Mesendoderm (in vitro differentiated cells): ENCODE results near the gene RARA.
A peak's percentile ranks its signal among the peaks of the same experiment; 100 is the strongest.

Experiments used
- DNase-seq: peaks from one replicate; pipeline ENCODE4 v3.0.0; 2013
- H2AK5ac ChIP-seq: 2 replicates; pipeline ENCODE4 v1.6.1; 2013; ENCODE audit warnings: low read length, inconsistent platforms
- H2BK120ac ChIP-seq: 2 replicates; pipeline ENCODE4 v1.6.1; 2013; ENCODE audit warnings: low read depth, mild to moderate bottlenecking, low read length, moderate library complexity, mixed read lengths
- H2BK15ac ChIP-seq: replicated peaks from 2 replicates; pipeline ENCODE4 v1.6.1; 2013; ENCODE audit warnings: low read depth, mild to moderate bottlenecking, moderate library complexity
- H2BK5ac ChIP-seq: 2 replicates; pipeline ENCODE4 v1.6.1; 2013; ENCODE audit warnings: low read length, inconsistent platforms
- H3K18ac ChIP-seq: 2 replicates; pipeline ENCODE4 v1.6.1; 2013; ENCODE audit warnings: mild to moderate bottlenecking, low read length, mixed read lengths
- H3K23ac ChIP-seq: one replicate; pipeline ENCODE4 v1.6.1; 2013; ENCODE audit warnings: low read length
- H3K27ac ChIP-seq: 2 replicates; pipeline ENCODE4 v1.5.1; 2013; ENCODE audit warnings: low read depth, mild to moderate bottlenecking, inconsistent platforms, low read length, moderate library complexity
- H3K27me3 ChIP-seq: 2 replicates; pipeline ENCODE4 v1.6.1; 2013; ENCODE audit warnings: low read length, control low read depth, mild to moderate bottlenecking, inconsistent platforms; ENCODE audit not compliant: insufficient read depth, poor library complexity
- H3K36me3 ChIP-seq: 2 replicates; pipeline ENCODE4 v1.6.1; 2013; ENCODE audit warnings: low read length, inconsistent platforms; ENCODE audit not compliant: control insufficient read depth, insufficient read depth
- H3K4ac ChIP-seq: one replicate; pipeline ENCODE4 v1.6.1; 2013; ENCODE audit warnings: low read depth, mild to moderate bottlenecking, low read length, moderate library complexity
- H3K4me1 ChIP-seq: 2 replicates; pipeline ENCODE4 v1.6.1; 2013; ENCODE audit warnings: low read depth, low read length, inconsistent platforms; ENCODE audit not compliant: control insufficient read depth
- H3K4me2 ChIP-seq: 2 replicates; pipeline ENCODE4 v1.6.1; 2013; ENCODE audit warnings: low read length
- H3K4me3 ChIP-seq: 2 replicates; pipeline ENCODE4 v1.5.1; 2013; ENCODE audit warnings: mild to moderate bottlenecking, low read length
- H3K56ac ChIP-seq: one replicate; pipeline ENCODE4 v1.6.1; 2013; ENCODE audit warnings: low read length
- H3K79me1 ChIP-seq: 2 replicates; pipeline ENCODE4 v1.6.1; 2013; ENCODE audit warnings: low read length, inconsistent platforms
- H3K79me2 ChIP-seq: 2 replicates; pipeline ENCODE4 v1.6.1; 2013; ENCODE audit warnings: mild to moderate bottlenecking, low read length; ENCODE audit not compliant: control insufficient read depth, insufficient read depth
- H3K9ac ChIP-seq: 2 replicates; pipeline ENCODE4 v1.6.1; 2013; ENCODE audit warnings: low read length, inconsistent platforms
- H4K5ac ChIP-seq: one replicate; pipeline ENCODE4 v1.6.1; 2013; ENCODE audit warnings: low read length
- H4K8ac ChIP-seq: one replicate; pipeline ENCODE4 v1.6.1; 2013; ENCODE audit warnings: low read depth, mild to moderate bottlenecking, control low read depth, low read length, moderate library complexity
- WGBS: extraction: QIAGEN DNeasy Blood & Tissue Kit; methylation state at CpG from one replicate; pipeline ENCODE4 v1.1.7; 2013; ENCODE audit warnings: low lambda C conversion rate, missing lambda C conversion rate; ENCODE audit not compliant: insufficient coverage; ENCODE audit errors: extremely low coverage; 5-methylcytosine and 5-hydroxymethylcytosine counted together

Gene RARA

DNA sequence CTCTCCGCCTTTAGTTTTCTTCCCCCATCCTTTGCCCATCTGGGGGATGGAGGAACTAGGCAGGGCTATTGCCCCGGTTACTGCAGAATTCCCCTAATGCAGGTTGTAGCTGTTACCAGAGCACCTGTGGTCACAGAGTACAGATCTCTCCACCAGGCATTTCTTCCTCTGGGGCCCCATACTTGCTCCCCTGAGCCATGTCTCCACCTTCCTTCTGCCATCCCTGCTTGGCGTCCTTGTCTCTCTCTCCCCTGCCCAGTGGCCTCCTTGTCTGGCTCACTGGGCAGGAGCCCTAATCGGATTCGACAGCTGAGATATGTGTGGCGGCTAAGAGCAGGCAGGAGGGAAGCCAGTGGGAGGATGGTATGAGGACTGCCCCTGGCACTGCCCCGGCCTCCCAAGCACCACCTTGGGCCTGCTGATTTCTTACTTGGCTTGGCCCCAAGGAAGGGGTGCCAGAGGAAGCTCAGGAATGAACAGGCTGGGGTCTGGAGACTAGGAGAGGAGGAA lies 2.0 kb downstream of the RARA start:
- Histone ChIP-seq H3K18ac (no peak overlapping the region), H3K9ac (no peak overlapping the region), H3K4ac (no peak overlapping the region), H4K5ac (no peak overlapping the region), H3K4me1 (peaks cover 24% of the 10 kb centered on the region), H2BK15ac (no peak overlapping the region), H2BK120ac (no peak overlapping the region), H3K79me2 (no peaks in the 10 kb centered on the region), H2BK5ac (no peak overlapping the region), H2AK5ac (peak overlapping the region; percentile 29), H3K36me3 (no peaks in the 10 kb centered on the region), H4K8ac (no peak overlapping the region), H3K23ac (no peak overlapping the region), H3K4me3 (no peak overlapping the region), H3K79me1 (no peaks in the 10 kb centered on the region), H3K4me2 (no peak overlapping the region), H3K27me3 (no peaks in the 10 kb centered on the region), H3K56ac (peak overlapping the region; percentile 27), H3K27ac (no peak overlapping the region)
- no peak for DNase-seq
- no CpG with 5 or more reads among the region's 7 CpGs for WGBS

DNA sequence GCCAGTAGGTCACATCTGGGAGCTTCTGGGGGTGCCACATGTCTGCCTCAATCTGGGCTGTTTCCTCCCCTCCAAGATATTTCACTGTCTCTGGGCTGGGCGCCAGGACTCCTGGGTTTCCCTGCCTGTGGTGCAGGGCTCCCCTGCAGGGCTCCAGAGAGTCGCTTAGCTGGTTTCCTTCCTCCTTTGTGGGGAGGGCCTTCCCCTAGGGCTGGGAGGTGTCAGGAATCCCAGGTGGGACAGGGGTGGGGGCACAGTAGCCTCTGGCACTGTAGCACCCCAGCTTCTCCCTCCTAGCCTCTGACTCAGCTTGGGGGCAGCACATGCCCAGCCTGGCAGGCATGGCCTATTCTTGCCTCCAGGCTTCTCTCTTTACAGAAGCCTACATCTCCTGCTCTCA lies 2.6 kb downstream of the RARA start:
- Histone ChIP-seq H3K18ac (no peak overlapping the region), H2AK5ac (no peak overlapping the region), H3K4me3 (no peak overlapping the region), H3K56ac (no peak overlapping the region), H3K4me1 (peaks cover 23% of the 10 kb centered on the region), H2BK5ac (no peak overlapping the region), H3K27ac (no peak overlapping the region), H2BK15ac (no peak overlapping the region), H4K8ac (no peak overlapping the region), H3K79me2 (no peaks in the 10 kb centered on the region), H2BK120ac (no peak overlapping the region), H3K23ac (no peak overlapping the region), H3K4me2 (no peak overlapping the region), H3K27me3 (no peaks in the 10 kb centered on the region), H4K5ac (no peak overlapping the region), H3K9ac (no peak overlapping the region), H3K79me1 (peaks cover 2% of the 10 kb centered on the region), H3K4ac (no peak overlapping the region), H3K36me3 (no peaks in the 10 kb centered on the region)
- DNase-seq, result no peak
- no CpG with 5 or more reads among the region's 2 CpGs for WGBS

DNA sequence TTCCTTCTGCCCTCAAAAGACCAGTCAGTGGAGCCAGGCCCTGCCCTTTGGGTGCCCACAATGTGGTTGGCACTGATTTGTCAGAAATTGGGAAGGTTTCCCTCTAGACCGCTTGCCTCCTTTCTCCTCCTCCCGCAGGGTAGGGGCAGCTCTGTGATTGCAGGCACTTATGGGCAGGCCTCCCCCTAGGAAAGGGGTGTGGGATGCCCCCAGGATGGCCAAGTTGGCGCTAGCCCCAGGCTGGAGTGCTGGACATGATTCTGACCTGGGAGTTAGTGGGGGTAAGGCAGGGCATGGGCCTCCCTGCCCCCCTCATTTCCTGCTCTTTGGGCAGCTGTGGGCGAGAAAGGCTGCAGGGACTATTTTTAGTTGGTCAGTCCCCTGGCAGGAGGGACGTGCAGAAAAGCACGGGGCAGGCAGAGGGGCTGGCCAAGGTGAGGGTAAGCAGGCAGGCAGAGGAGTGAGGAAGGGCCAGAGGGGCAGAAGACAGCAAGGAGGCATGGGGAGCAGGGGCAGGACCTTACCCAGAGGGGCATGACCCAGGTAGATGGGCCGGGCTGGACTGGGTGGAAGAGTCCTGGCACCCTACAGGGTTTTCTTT lies 3.3 kb downstream of the RARA start:
- H3K79me1 ChIP-seq, result peaks cover 2% of the 10 kb centered on the region
- H3K79me2 ChIP-seq, result no peaks in the 10 kb centered on the region
- H2BK120ac ChIP-seq, result no peak overlapping the region
- no peak overlapping the region for H2BK15ac ChIP-seq
- no peaks in the 10 kb centered on the region for H3K36me3 ChIP-seq
- H4K5ac ChIP-seq, result no peak overlapping the region
- H3K4me2 ChIP-seq, result no peak overlapping the region
- no peak overlapping the region for H2BK5ac ChIP-seq
- no peak overlapping the region for H3K18ac ChIP-seq
- H3K27ac ChIP-seq, result no peak overlapping the region
- H4K8ac ChIP-seq, result no peak overlapping the region
- H3K4me3 ChIP-seq, result no peak overlapping the region
- H3K4me1 ChIP-seq, result peaks cover 18% of the 10 kb centered on the region
- no peak for DNase-seq
- H3K23ac ChIP-seq, result no peak overlapping the region
- H3K27me3 ChIP-seq, result no peaks in the 10 kb centered on the region
- WGBS, result no CpG with 5 or more reads among the region's 7 CpGs
- H3K56ac ChIP-seq, result no peak overlapping the region
- no peak overlapping the region for H3K9ac ChIP-seq
- no peak overlapping the region for H3K4ac ChIP-seq
- H2AK5ac ChIP-seq, result no peak overlapping the region

DNA sequence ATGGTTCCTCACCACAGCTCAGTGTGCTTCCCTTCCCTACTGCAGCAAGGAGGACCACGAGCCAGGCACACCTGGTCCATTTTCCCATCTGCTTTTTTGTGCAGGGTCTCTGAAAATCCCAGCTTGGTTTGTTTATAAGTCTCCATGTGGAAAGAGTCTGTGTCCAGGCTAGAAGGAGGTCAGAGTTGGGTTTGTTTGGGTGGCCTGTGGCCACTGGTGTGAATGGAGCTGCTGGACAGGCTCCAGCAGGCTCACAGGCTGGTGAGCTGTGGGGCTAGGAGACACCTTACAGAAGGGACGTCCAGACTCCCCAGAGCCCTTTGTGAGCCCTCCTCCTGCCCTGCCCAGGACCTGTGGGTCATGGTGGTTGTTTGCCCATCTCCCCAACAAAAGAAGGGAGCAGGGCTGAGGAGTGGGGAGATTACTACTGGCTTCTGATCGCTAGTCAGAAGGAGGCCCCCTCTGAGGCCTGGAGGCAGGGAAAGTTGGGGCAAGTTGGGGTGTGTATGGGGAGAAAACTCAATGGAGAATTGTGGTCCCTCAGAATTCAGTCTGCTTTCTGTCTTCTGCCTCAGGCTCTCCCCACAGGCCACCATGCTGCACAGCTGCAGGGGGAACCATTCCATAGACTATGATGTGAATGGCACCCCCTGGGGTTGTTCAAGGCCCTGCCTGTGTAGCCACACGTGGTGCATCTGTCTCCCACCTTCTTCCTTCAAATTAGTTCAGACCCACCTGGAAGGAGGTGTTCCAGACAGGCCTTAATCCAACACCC lies 4.1 kb downstream of the RARA start:
- Histone ChIP-seq H3K4me1 (peaks cover 11% of the 10 kb centered on the region), H3K27ac (no peak overlapping the region), H2BK15ac (no peak overlapping the region), H3K4me3 (no peak overlapping the region), H3K4ac (no peak overlapping the region), H3K79me2 (no peaks in the 10 kb centered on the region), H3K56ac (no peak overlapping the region), H4K8ac (no peak overlapping the region), H3K4me2 (no peak overlapping the region), H2BK5ac (no peak overlapping the region), H3K23ac (no peak overlapping the region), H3K18ac (no peak overlapping the region), H3K79me1 (peaks cover 2% of the 10 kb centered on the region), H3K36me3 (no peaks in the 10 kb centered on the region), H3K9ac (no peak overlapping the region), H4K5ac (no peak overlapping the region), H3K27me3 (no peaks in the 10 kb centered on the region), H2BK120ac (no peak overlapping the region), H2AK5ac (no peak overlapping the region)
- WGBS, result no CpG with 5 or more reads among the region's 4 CpGs
- DNase-seq, result no peak

DNA sequence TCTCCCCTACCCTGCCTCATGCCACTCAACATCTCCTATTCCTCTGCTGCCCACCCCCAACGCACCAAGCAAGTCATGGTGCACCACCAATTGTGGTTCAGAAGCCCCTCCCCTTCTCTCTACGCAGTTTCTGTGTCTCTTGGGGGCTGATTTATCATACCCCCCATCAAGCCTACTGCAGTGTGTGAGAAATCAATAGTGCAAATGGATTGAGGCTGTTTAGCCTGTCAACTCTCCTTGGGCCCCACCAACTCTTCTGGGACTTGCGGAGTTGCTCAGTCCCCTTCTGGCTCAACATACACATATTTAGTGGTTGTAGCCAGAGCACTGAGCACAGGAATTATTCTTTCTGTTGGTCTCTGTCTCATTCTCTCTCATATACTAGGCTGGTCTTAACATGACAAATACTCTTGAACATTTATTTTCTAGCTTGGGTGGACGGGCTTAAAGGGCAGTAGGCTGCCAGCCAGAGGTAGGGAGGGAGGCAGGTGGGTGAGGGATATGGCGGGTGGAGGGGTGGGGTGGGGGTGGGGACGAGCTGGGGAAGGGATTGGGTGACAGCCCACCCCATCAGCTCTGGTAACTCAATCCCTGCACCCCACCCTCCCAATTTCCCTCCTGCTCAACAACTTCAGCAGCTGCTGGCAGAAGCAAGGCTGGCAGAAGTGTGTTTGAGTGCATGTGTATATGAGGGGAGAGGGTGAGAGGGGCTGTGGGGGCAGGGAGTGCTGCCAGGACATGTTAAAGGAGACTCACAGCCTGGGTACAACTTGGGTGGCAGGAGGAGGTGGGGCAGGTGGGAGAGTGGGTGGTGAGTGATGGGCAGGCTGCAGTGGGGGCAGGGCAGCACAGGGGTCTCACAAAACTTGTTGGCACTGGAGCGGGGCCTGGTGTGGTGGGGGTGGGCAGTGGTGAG lies 4.9 kb downstream of the RARA start:
- Histone ChIP-seq H3K9ac (no peak overlapping the region), H2BK15ac (no peak overlapping the region), H3K4me2 (no peak overlapping the region), H3K4me1 (peaks cover 9% of the 10 kb centered on the region), H4K8ac (no peak overlapping the region), H3K18ac (no peak overlapping the region), H3K27me3 (no peaks in the 10 kb centered on the region), H3K56ac (no peak overlapping the region), H3K4ac (no peak overlapping the region), H2AK5ac (no peak overlapping the region), H3K79me2 (peaks cover 2% of the 10 kb centered on the region), H4K5ac (no peak overlapping the region), H3K23ac (no peak overlapping the region), H3K36me3 (no peaks in the 10 kb centered on the region), H2BK5ac (no peak overlapping the region), H3K79me1 (peaks cover 4% of the 10 kb centered on the region), H3K27ac (no peak overlapping the region), H3K4me3 (no peak overlapping the region), H2BK120ac (no peak overlapping the region)
- no peak for DNase-seq
- no CpG with 5 or more reads among the region's 7 CpGs for WGBS
